Glomerular visceral epithelial cell (primary cell): Measurements from ENCODE around the gene TMEM131L.
"Not testable (repeated sequence)": the region's sequence is repeated elsewhere in the genome, so short reads cannot be mapped to it uniquely, and the experiment has no call there.

Experiments used
- DNase-seq: peaks from one replicate; pipeline ENCODE4 v3.0.0-alpha.2; 2016; ENCODE audit errors: extremely low spot score

Gene TMEM131L

DNA sequence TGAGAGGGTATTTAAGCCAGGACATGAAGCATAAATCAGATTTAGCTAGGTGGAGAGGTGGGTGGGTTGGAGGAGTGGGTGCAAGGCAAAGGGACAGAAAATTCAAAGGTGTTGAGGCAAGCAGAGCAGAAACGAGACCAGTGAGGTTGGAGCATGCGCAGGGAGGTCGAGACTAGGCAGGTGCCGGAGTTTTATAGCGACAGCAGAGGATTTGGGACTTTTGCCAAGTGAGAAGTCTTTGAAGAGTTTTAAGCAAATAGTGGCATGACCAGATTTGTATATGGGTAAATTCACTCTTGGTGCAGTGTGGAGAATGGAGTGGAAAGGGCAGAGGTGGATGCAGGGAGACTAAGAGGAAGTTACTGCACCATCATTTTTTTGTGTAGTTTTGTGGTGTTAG is 110.9 kb downstream of the TMEM131L start:
- DNase-seq = no peak

DNA sequence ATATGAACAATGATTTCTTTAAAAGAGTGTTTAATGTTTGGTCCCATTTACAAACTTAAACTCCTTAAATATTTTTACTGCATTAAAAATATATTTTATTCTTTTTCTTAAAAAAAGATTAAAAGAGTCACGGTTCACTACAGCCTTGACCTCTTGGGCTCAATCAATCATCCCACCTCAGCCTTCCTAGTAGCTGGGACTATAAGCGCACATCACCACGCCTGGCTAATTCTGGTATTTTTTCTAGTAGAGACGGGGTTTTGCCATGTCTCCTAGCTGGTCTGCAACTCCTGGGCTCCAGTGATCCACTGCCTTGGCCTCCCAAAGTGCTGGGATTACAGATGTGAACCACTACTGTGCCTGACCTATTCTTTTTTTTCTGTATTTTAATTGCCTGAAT is 113.2 kb downstream of the TMEM131L start:
- DNase-seq = peak; percentile 11

DNA sequence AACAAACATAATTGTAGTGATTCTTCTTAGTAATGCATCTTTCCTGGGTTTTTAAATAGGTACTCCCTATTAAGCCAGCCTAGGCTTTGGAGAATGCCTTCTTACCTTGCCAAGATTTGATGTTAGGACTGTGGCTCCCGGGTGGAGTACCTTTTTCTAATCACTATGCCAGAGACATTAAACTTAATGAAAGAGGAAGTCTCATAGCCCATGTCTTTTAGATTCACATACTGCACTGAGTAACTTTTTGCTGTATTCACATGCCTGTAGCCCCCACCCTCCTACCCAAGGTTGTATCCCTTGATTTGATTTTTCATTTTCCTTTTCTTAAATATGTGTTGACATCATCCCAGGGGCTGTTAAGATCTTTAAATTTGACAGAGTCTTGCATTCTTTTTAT is 113.7 kb downstream of the TMEM131L start:
- no peak for DNase-seq

DNA sequence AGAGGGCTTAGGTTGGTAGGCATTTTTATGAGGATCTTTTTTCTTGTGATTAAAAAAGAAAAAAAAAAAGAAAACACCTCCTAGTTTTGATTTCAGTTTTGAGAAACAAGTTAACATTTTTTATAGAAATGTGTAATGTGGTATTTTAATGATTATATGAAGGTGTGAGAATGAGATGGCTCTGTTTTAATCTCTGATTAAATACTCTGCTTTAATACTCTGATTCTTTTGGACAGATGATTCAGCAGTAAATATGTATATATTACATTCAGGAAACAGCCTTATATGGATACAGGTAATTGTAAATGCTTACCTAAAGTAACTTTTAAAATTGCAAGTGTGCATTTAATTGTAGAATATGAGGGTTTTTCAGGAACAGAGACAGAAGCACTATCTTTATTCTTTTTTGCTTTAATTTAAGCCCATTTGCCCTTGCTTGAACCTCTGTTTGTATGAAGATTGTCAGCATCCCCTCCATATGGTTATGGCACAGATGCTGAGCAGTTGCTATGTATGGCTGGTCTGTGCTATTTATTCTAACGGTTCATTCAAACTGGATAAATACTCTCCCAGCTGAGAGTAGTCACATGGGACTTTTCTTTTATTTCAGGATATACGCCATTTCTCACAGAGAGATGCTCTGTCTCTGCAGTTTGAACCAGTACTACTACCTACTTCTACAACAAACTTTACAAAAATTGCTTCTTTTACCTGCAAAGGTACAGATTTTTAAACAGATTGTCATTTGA is 117.0 kb downstream of the TMEM131L start:
- no peak for DNase-seq

DNA sequence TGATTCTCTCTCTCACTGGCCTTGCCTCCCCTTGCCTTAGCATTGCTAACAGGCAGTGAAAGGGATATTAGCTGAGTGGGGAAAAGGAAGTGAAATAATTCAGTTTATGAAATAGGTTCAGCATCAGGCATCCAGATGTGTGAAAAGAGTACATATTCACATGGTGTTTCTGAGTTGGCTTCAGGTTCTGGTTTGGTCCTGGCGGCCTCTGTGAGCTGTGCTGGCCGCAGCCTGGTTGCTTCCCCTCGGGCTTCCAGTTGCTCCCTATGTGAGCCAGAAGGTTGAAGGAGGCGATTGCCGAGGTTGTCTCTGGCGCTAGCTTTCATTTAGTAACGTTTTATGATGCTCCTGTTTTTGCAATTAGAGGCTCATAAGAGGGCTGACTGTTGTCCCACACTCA is 118.9 kb downstream of the TMEM131L start:
- no peak for DNase-seq

DNA sequence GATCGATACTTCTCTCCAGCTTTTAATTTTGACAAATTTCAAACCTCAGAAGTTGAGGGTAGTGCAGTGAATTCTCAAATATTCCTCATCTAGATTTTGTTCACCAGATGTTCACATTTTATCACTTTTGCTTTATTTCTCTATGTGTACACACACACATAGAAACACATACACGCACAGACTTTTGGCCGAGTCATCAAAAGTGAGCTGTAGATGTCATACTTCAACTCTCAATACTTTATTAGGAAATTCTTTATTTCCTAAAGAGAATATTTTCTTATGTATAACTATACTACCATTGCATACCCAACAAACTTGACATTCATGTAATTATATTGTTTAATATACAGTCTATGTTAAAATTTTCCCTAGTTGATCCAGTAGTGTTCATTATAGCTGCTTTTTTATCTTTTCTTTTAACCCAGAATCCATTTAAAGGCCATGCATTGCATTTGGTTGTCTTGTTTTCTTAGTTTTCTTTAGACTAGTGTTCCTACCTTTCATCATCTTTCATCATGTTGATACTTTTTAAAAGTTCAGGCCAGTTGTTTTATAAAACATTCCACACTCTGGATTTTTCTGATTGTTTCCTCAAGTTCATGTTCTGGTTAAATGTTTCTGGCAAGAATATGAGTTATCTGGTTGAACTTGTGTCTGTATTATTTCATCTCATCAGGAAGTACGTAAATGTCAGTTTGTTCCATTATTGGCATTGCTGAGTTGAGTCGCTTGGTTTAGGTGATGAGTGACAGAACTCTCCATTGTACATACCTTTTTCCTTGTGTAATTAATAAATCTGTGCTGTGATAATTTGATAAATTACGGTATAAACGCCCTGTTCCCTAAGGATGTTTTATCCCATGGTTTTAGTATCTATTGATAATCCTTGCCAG is 123.8 kb downstream of the TMEM131L start:
- no peak for DNase-seq

DNA sequence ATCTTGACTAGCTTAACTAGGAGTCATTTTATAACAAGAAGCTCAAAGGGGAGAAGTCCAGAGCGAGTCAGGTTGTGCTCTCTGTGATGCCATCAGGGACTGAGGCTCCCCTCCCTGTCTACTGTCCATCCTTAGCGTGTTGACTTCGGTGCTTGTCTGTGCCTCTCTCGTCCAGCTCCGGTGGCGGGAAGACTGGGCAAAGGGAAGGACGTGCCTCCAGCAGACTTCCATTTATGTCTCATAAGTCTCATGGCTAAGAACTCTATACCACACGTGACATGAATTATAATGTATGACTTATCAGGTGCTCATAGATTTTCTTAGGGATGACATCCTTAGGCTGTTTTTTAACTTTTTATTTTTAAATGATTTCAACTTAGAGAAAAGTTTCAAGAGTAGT is 125.3 kb downstream of the TMEM131L start:
- DNase-seq = no peak

DNA sequence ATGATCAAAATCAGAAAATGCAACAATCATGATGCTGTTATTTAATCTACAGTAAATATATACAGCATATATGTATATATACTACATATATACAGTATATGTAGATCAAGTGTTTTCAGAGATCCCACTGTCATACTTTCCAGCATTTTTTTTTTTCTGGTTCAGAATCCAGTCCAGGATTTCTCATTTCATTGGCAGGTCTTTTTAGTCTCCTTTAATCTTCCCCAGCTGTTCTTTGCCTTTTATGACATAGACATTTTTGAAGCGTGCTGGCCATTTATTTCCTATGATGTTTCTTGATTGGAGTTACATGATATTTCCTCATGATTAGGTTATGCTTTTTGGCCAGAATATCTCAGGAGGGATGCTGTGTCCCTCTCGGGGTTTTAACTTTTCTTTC is 125.9 kb downstream of the TMEM131L start:
- no peak for DNase-seq

DNA sequence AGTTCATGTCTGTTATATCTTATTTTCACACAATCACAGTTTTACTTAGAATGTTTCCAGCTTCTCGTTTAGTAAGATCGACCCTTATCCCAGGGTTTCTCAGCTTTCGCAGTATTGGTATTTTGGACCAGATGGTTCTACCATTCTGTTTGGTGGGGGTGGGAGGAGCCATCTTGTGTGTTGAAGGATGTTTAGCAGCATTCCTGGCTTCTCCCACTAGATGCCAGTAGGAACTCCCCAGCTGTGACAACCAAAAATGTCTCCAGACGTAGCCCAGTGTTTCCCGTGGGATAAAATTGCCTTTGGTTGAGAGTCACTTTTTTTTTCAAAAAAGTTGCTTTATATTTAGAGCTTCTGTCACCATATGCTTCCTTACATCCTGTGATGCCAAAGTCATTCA is 127.0 kb downstream of the TMEM131L start:
- no peak for DNase-seq

DNA sequence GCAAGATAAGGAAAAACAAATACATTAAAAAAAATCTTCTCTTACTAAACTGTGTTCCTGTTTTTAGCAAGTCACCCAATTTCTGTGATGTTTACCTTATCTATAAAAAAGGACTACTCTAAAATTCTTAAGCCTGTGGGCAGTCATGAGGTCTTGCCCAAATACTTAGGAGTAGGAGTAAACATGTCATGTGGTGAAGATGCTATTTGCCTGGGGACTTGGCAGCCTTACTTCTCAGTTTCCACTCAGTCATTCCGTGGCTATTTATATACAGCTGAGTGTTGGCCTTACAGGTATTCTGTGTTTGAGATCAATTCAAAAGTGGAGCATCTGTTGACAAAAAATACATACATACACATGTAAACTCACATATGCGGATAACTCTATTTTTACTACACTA is 128.1 kb downstream of the TMEM131L start:
- DNase-seq = no peak

DNA sequence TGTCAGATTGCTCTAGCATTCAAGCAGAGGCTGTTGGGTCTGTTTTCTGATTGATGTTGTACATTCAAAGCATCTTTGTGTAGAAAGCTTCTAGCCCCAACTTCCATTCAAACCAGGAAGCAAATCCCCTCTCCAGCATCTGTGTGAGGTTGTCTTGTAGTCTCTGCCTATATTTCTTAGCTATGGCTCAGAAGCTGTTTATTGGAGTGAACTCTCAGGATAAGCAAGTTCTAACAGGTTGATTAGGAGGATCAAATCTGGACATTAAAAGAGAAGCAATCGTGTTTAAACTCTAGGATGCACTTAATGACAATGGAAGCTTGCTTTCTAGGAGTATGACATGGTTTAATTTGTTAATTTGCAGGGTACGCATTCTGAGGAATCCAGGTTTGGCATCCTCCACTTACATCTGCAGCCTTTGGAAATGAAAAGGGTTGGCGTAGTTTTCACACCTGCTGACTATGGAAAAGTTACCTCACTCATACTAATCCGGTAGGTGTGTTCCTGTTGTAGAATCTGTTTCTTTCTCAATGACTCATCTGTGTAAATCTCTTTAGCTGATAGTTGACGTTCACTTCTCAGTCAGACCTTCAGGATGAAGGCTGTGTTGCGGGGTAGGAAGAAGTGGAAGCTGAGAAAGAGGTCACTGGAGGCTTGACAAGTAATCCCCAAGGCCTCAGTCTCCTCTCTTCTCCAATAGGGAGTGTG is 129.9 kb downstream of the TMEM131L start:
- DNase-seq = no peak

DNA sequence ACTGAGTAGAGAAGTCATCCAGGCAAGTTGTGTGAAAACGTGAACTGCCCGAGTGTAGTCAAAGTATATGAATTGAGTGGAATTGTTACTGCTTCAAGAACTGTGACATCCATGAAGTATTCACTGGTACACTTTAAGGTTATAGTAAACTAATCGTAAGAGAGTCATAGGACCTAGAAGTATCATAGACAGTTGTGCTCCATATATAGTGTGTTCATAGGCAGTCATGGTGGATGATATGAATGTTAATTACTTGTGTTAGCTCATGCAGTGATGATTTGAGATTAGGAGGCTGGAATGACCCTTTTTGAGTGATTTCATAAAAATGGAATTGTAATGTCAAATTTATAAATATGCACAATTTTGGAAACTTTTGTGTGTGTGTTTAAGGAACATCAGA is 136.6 kb downstream of the TMEM131L start:
- DNase-seq = no peak

DNA sequence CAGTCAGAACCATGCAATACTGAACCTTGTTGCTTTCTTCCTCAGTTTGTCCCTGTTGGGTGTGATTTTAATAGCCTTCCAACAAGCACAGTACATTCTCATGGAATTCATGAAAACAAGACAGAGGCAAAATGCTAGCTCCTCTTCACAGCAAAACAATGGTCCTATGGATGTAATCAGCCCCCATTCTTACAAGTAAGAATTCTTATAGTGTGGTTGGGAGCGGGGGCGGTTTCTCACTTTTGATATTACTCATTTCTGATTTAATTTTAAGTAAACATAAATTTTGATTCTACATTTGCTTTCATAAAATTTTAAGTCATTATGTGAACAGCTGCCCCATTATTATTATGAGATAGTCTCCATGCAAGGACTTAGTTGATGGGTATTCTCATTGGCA is 137.1 kb downstream of the TMEM131L start:
- DNase-seq = no peak

DNA sequence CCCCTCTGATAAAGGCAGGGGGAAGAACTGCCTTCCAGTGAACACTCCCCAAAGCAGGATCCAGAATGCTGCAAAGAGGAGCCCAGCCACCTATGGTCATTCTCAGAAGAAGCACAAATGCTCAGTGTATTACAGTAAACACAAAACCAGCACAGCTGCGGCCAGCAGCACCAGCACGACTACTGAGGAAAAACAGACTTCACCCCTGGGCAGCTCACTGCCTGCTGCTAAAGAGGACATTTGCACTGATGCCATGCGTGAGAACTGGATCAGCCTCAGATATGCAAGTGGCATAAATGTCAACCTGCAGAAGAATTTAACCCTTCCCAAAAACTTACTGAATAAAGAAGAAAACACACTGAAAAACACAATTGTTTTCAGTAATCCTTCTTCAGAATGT is 137.7 kb downstream of the TMEM131L start:
- no peak for DNase-seq

DNA sequence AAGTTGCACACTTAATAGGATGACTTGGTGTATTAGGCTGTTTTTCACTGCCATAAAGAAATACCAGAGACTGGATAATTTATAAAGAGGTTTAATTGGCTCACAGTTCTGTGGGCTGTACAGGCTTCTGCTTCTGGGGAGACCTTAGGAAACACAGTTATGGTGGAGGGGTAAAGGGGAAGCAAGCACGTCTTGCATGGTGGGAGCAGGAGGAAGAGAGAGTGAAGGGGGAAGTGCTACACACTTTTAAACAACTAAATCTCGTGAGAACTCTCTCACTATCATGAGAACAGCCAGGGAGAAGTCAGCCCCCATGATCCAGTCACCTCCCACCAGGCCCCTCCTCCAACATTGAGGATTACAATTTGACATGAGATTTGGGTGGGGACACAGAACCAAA is 142.9 kb downstream of the TMEM131L start:
- DNase-seq = not testable (repeated sequence)

DNA sequence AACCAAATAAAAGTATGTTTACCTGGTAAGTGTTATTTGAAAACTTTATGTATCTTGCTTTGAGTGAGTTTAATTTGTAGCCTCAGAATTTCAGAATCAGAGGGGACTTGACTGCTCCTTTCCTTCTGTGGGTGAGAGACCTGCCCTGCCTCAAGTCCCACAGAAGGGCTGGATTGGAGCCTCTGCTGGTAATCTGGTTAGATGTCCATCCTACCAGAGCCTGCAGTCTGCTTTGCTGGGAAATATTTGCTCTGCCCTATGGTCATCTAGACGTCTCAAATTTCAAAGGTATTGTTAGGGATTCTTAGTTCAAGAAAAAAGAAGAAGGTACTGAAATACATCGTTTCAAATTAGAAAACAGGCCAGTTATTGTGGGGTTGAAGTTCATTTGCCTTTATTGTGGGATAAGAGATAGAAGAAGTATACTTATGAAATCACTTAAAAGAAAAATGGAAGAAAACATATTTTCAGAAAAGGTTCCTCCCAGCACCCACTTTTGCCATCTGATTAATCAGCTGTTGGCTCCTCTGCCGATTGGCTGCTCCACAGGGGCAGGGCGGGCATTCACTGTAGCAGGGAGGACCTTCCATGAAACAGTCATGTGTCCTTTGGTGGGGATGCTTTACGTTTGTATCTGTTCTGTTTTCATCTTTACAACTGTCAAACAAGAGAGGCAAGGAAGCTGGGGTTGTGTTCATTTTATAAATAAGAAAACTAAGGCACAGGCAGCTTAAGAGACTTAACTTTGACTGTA is 144.6 kb downstream of the TMEM131L start:
- DNase-seq = no peak

DNA sequence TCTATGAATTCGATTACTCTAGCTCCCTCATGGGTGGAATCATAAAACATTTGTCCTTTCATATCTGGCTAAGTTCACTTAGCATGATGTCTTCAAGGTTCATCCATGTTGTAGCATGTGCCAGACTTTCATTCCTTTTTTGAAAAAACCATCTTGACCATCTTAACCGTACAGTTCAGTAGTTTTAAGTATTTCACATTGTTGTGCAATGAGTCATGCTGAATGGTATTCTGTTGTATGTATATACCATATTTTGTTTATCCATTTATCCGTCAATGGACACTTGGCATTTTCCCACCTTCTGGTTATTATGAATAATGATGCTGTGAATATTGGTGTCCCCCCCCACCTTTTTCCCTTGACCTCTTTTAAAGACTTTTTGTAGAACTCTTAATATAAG is 145.5 kb downstream of the TMEM131L start:
- DNase-seq = peak; percentile 18

DNA sequence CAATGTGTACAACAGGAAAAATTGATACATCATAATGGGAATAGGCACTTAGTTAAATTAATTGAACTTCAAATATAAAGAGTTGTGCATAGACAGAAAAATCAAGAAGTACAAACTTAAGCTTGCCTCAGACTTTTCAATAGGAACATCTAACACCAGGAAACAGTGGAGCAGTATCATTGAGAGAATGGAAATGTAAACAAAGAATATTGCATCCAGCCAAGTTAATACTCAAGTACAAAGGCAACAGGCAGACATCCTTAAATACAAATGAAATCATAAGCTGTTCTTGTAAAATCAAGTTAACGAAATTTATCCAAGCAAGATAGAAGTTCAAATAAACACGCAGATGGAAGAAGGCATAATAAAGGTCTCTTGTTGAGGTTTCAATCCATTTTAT is 146.7 kb downstream of the TMEM131L start:
- no peak for DNase-seq

DNA sequence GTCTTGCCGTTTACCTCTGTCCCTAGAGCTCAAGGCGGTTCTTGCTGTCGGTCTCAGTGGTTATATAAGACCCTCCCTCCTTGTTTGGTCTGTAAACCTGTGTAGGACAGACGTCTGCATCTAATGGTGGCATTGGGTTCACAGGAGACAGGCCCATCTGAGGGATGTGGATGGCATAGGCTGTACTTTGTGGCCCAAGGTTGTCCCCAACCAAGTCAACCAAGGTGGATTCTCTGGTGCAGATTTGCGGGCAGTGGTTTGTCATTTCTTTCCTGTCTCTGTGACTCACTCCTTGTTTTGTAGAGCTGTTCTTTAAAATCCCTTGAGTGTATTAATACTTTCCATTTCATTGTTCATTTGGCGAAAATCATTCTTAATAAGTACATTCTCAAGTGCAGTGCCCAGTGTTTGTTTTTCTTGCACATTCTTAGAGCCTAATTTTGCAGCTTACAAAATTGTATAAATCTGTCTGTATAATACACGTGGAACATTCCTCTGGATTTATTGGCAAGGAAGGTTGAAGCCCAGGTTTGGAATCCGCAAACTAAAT is 149.9 kb downstream of the TMEM131L start:
- DNase-seq = no peak

DNA sequence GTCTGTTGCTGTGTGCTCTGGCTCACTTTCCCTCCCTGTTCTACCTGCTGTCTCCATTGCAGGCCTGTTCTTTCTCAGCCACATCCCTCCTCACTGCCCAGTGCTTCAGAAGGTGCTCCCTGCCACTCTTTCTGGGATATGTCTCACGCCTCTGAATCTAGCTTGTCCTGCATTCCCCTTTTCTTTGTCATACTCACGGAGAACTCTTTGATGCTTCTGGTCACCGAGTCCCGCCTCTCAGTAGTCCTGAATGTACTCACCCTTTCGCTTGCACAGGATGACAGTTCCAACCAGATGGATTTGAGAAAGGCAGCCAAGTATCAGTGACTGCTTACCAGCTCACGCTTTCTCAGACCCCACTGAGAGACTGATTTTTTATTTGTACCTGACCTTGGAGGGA is 152.7 kb downstream of the TMEM131L start:
- no peak for DNase-seq

DNA sequence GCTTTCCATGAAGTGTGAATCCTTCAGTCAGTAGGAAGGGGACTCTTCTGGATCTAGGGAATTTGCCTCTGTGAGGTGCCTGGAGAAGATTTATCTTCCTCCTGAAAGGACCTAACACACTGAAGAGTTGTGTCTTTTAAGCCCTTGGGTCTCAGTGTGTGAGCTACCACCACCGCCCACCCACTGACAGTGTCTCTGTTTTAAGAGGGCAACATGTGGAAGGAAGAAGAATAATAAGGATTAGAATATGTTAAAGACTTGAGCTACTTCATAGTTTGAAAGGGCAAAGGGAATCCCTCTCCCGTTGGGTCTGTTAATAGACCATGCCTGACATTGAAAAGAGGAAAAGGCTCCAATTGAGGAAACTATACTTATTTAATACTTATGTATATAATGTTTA is 153.7 kb downstream of the TMEM131L start:
- no peak for DNase-seq

DNA sequence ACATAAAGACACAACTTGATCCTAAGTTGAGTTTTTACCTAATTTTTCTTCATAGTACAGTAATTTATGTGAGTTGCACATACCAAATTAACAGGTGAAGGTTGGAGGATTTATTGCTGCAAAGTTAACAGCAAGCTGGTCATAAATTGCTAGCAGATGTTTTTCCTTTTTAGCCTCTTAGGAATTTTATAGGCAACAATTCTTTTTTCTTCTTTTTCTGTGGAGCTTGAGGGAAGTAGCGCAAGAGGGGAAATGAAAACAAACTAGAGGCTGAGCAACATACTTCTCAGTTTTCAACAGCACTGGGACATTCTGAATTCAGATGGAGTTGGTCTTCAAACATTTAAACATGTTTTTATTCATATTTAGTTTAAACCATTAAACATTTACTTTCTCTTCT is 154.2 kb downstream of the TMEM131L start:
- DNase-seq = no peak
